Measurements from ENCODE around the gene GTPBP4. TPM values are rescaled to one million over a fixed set of nuclear protein-coding genes. Genes with fewer than 3 reads are reported as not detected.

The GTPBP4 gene
- polyA plus RNA-seq (2012; ENCODE audit: insufficient read depth, insufficient read length) = 155 TPM

GRCh38 chr10:987870-988666 is at the start of gene GTPBP4:
TSS of gene GTPBP4 (plus strand) at chr10:988434. CDS start at chr10:988480, 46 bp downstream.
- H3K4me3 ChIP-seq (ENCODE audit: low read length) = peak within 1 kb of the TSS; percentile 97
- DNase-seq (ENCODE audit: low read depth, low spot score) = peak; percentile 96

- peak; percentile 78 for DNase-seq (ENCODE audit: low read depth, low spot score)
- no peak overlapping the region for H3K4me3 ChIP-seq (ENCODE audit: low read length)
These were observed 49.1 kb upstream of the GTPBP4 start for GRCh38 chr10:938941-939678.

GRCh38 chr10:943334-944033 is 44.8 kb upstream of the GTPBP4 start:
- no peak for DNase-seq (ENCODE audit: low read depth, low spot score)
- no peak overlapping the region for H3K4me3 ChIP-seq (ENCODE audit: low read length)

GRCh38 chr10:944034-944831 is 44.0 kb upstream of the GTPBP4 start:
- H3K4me3 ChIP-seq (ENCODE audit: low read length) = no peak overlapping the region
- no peak for DNase-seq (ENCODE audit: low read depth, low spot score)

GRCh38 chr10:945778-946177 is 42.5 kb upstream of the GTPBP4 start:
- no peak for DNase-seq (ENCODE audit: low read depth, low spot score)
- H3K4me3 ChIP-seq (ENCODE audit: low read length) = no peak overlapping the region

GRCh38 chr10:947051-947450 is 41.2 kb upstream of the GTPBP4 start:
- H3K4me3 ChIP-seq (ENCODE audit: low read length) = no peak overlapping the region
- DNase-seq (ENCODE audit: low read depth, low spot score) = no peak

- H3K4me3 ChIP-seq (ENCODE audit: low read length) = no peak overlapping the region
- DNase-seq (ENCODE audit: low read depth, low spot score) = no peak
These were observed 40.4 kb upstream of the GTPBP4 start for GRCh38 chr10:947881-948280.

GRCh38 chr10:948347-948746 is 39.9 kb upstream of the GTPBP4 start:
- DNase-seq (ENCODE audit: low read depth, low spot score) = no peak
- H3K4me3 ChIP-seq (ENCODE audit: low read length) = no peak overlapping the region

- no peak overlapping the region for H3K4me3 ChIP-seq (ENCODE audit: low read length)
- no peak for DNase-seq (ENCODE audit: low read depth, low spot score)
These were observed 38.8 kb upstream of the GTPBP4 start for GRCh38 chr10:949446-949845.

GRCh38 chr10:953836-954235 is 34.4 kb upstream of the GTPBP4 start:
- no peak overlapping the region for H3K4me3 ChIP-seq (ENCODE audit: low read length)
- no peak for DNase-seq (ENCODE audit: low read depth, low spot score)

- no peak overlapping the region for H3K4me3 ChIP-seq (ENCODE audit: low read length)
- no peak for DNase-seq (ENCODE audit: low read depth, low spot score)
These were observed 33.8 kb upstream of the GTPBP4 start for GRCh38 chr10:954396-954795.

GRCh38 chr10:955127-955819 is 33.0 kb upstream of the GTPBP4 start:
- no peak overlapping the region for H3K4me3 ChIP-seq (ENCODE audit: low read length)
- no peak for DNase-seq (ENCODE audit: low read depth, low spot score)

GRCh38 chr10:955820-956217 is 32.4 kb upstream of the GTPBP4 start:
- DNase-seq (ENCODE audit: low read depth, low spot score) = no peak
- no peak overlapping the region for H3K4me3 ChIP-seq (ENCODE audit: low read length)

- no peak overlapping the region for H3K4me3 ChIP-seq (ENCODE audit: low read length)
- DNase-seq (ENCODE audit: low read depth, low spot score) = no peak
These were observed 30.1 kb upstream of the GTPBP4 start for GRCh38 chr10:958106-958505.

- no peak for DNase-seq (ENCODE audit: low read depth, low spot score)
- H3K4me3 ChIP-seq (ENCODE audit: low read length) = no peak overlapping the region
These were observed 29.4 kb upstream of the GTPBP4 start for GRCh38 chr10:958856-959255.

GRCh38 chr10:962342-962741 is 25.9 kb upstream of the GTPBP4 start:
- DNase-seq (ENCODE audit: low read depth, low spot score) = no peak
- no peak overlapping the region for H3K4me3 ChIP-seq (ENCODE audit: low read length)

- no peak for DNase-seq (ENCODE audit: low read depth, low spot score)
- no peak overlapping the region for H3K4me3 ChIP-seq (ENCODE audit: low read length)
These were observed 25.0 kb upstream of the GTPBP4 start for GRCh38 chr10:963186-963585.

- DNase-seq (ENCODE audit: low read depth, low spot score) = no peak
- no peak overlapping the region for H3K4me3 ChIP-seq (ENCODE audit: low read length)
These were observed 24.6 kb upstream of the GTPBP4 start for GRCh38 chr10:963655-964054.
